ENCODE data around the gene PSEN1. TPM values are rescaled to one million over a fixed set of nuclear protein-coding genes. Genes with fewer than 3 reads are reported as not detected.

The PSEN1 gene
- total RNA-seq, 1 experiment from 2014 or later: 41.9 TPM

DNA sequence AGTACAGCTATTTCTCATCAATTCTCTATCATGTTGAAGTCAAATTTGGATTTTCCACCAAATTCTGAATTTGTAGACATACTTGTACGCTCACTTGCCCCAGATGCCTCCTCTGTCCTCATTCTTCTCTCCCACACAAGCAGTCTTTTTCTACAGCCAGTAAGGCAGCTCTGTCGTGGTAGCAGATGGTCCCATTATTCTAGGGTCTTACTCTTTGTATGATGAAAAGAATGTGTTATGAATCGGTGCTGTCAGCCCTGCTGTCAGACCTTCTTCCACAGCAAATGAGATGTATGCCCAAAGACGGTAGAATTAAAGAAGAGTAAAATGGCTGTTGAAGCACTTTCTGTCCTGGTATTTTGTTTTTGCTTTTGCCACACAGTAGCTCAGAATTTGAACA lies 83.8 kb downstream of the PSEN1 start:
- Histone ChIP-seq H3K27me3 (replicated peaks; ENCODE audit: insufficient read depth, low read depth, low read length, poor library complexity) (no peaks in the 10 kb centered on the region), H3K27ac (ENCODE audit: low read depth, low read length, poor library complexity, severe bottlenecking) (no peak overlapping the region), H3K9me3 (ENCODE audit: low read depth, low read length, poor library complexity, severe bottlenecking) (no peaks in the 10 kb centered on the region), H3K36me3 (ENCODE audit: insufficient read depth, low read length, poor library complexity, severe bottlenecking) (peaks cover 4% of the 10 kb centered on the region), H3K4me1 (ENCODE audit: insufficient read depth, low read length, poor library complexity, severe bottlenecking) (no peaks in the 10 kb centered on the region), H3K4me3 (ENCODE audit: low read depth, low read length, poor library complexity, severe bottlenecking) (no peak overlapping the region)
- intact Hi-C loops (cut with micrococcal nuclease; ENCODE audit: unreplicated experiment): no loop called here
- no peak for DNase-seq (ENCODE audit: low spot score)
- TF ChIP-seq CTCF (conservative IDR thresholded peaks at IDR 0.05; ENCODE audit: low read depth, low read length): no peak
- no peak for TF ChIP-seq EZH2 (IDR thresholded peaks at IDR 0.05; ENCODE audit: borderline replicate concordance, low read depth, low read length, poor library complexity, severe bottlenecking)
- no TSS peak for BruUV-seq (replicated peaks)
- ChIA-PET CTCF (no interaction called here), POLR2A (ENCODE audit: low non-redundant PET) (no interaction called here)

DNA sequence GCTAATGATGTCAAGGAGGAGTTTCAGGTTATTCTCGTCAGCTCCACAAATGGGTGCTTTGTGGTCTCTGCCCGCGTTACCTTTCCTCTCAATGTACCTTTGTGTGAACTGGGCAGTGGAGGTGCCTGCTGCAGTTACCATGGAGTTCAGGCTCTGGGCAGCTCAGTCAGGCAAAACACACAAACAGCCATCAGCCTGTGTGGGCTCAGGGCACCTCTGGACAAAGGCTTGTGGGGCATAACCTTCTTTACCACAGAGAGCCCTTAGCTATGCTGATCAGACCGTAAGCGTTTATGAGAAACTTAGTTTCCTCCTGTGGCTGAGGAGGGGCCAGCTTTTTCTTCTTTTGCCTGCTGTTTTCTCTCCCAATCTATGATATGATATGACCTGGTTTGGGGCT lies 84.3 kb downstream of the PSEN1 start:
- H3K27ac ChIP-seq (ENCODE audit: low read depth, low read length, poor library complexity, severe bottlenecking): no peak overlapping the region
- H3K36me3 ChIP-seq (ENCODE audit: insufficient read depth, low read length, poor library complexity, severe bottlenecking): peaks cover 4% of the 10 kb centered on the region
- H3K27me3 ChIP-seq (replicated peaks; ENCODE audit: insufficient read depth, low read depth, low read length, poor library complexity): no peaks in the 10 kb centered on the region
- TF ChIP-seq CTCF (conservative IDR thresholded peaks at IDR 0.05; ENCODE audit: low read depth, low read length): no peak
- TF ChIP-seq EZH2 (IDR thresholded peaks at IDR 0.05; ENCODE audit: borderline replicate concordance, low read depth, low read length, poor library complexity, severe bottlenecking): no peak
- POLR2A ChIA-PET (ENCODE audit: low non-redundant PET): no interaction called here
- H3K4me1 ChIP-seq (ENCODE audit: insufficient read depth, low read length, poor library complexity, severe bottlenecking): no peaks in the 10 kb centered on the region
- BruUV-seq (replicated peaks): no TSS peak
- CTCF ChIA-PET: no interaction called here
- no peak overlapping the region for H3K4me3 ChIP-seq (ENCODE audit: low read depth, low read length, poor library complexity, severe bottlenecking)
- H3K9me3 ChIP-seq (ENCODE audit: low read depth, low read length, poor library complexity, severe bottlenecking): no peaks in the 10 kb centered on the region
- intact Hi-C loops (cut with micrococcal nuclease; ENCODE audit: unreplicated experiment): no loop called here
- DNase-seq (ENCODE audit: low spot score): no peak

DNA sequence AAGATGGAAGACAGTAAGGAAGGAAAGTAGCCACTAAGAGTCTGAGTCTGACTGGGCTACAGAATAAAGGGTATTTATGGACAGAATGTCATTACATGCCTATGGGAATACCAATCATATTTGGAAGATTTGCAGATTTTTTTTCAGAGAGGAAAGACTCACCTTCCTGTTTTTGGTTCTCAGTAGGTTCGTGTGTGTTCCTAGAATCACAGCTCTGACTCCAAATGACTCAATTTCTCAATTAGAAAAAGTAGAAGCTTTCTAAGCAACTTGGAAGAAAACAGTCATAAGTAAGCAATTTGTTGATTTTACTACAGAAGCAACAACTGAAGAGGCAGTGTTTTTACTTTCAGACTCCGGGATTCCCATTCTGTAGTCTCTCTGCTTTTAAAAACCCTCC lies 85.6 kb downstream of the PSEN1 start:
- ChIA-PET CTCF (interaction anchor here (0.7 kb wide), 1 partner anchor 708 kb away, joined by 3 read pairs; no protein-coding TSS in a partner anchor), POLR2A (ENCODE audit: low non-redundant PET) (no interaction called here)
- Histone ChIP-seq H3K27me3 (replicated peaks; ENCODE audit: insufficient read depth, low read depth, low read length, poor library complexity) (no peaks in the 10 kb centered on the region), H3K4me1 (ENCODE audit: insufficient read depth, low read length, poor library complexity, severe bottlenecking) (no peaks in the 10 kb centered on the region), H3K4me3 (ENCODE audit: low read depth, low read length, poor library complexity, severe bottlenecking) (no peak overlapping the region), H3K27ac (ENCODE audit: low read depth, low read length, poor library complexity, severe bottlenecking) (no peak overlapping the region), H3K36me3 (ENCODE audit: insufficient read depth, low read length, poor library complexity, severe bottlenecking) (peaks cover 4% of the 10 kb centered on the region), H3K9me3 (ENCODE audit: low read depth, low read length, poor library complexity, severe bottlenecking) (no peaks in the 10 kb centered on the region)
- TF ChIP-seq EZH2 (IDR thresholded peaks at IDR 0.05; ENCODE audit: borderline replicate concordance, low read depth, low read length, poor library complexity, severe bottlenecking) (no peak), CTCF (conservative IDR thresholded peaks at IDR 0.05; ENCODE audit: low read depth, low read length) (no peak)
- intact Hi-C loops (cut with micrococcal nuclease; ENCODE audit: unreplicated experiment): no loop called here
- no TSS peak for BruUV-seq (replicated peaks)
- no peak for DNase-seq (ENCODE audit: low spot score)
